WTC11 (cell line): Measurements from ENCODE around the gene FOXI3. TPM values are rescaled to one million over a fixed set of nuclear protein-coding genes. Genes with fewer than 3 reads are reported as not detected.

Experiments
- ATAC-seq: fragments of 200-7000 bp; cut with Tn5 transposase; 2 replicates; pipeline ENCODE4 v1.10.0; 2021; ENCODE audit warnings: mild to moderate bottlenecking, moderate library complexity
- CTCF ChIA-PET: fragments of 300-600 bp; sonication (Branson Sonifier 250); formaldehyde crosslinking; loops from one replicate; lab custom pipeline; 2021; ENCODE audit warnings: antibody characterized with exemption; lab: Charles Lee
- POLR2A ChIA-PET: fragments of 350-600 bp; sonication (Branson Sonifier 250); formaldehyde crosslinking; loops from one replicate; lab custom pipeline; 2021; ENCODE audit warnings: antibody characterized with exemption; lab: Charles Lee
- DNase-seq: peaks from one replicate; pipeline ENCODE4 v3.0.0; 2021; ENCODE audit warnings: low spot score
- H3K27ac Mint-ChIP-seq: 2 replicates; pipeline ENCODE4 v1.8.0; 2021; ENCODE audit warnings: mixed read lengths
- H3K27me3 Mint-ChIP-seq: 2 replicates; pipeline ENCODE4 v1.8.0; 2021; ENCODE audit warnings: low read depth, mild to moderate bottlenecking, moderate library complexity, mixed read lengths
- H3K36me3 Mint-ChIP-seq: 2 replicates; pipeline ENCODE4 v1.8.0; 2021; ENCODE audit warnings: mixed read lengths
- H3K4me1 Mint-ChIP-seq: 2 replicates; pipeline ENCODE4 v1.8.0; 2022; ENCODE audit warnings: mixed read lengths
- H3K4me3 Mint-ChIP-seq: 2 replicates; pipeline ENCODE4 v1.8.0; 2021; ENCODE audit warnings: mild to moderate bottlenecking, moderate library complexity, mixed read lengths
- H3K9me3 Mint-ChIP-seq: 2 replicates; pipeline ENCODE4 v1.8.0; 2021; ENCODE audit warnings: mixed read lengths
- CBFB ChIP-seq: sonication (generic); formaldehyde crosslinking; IDR thresholded peaks from 2 replicates; pipeline ENCODE4 v1.8.1; 2022; ENCODE audit warnings: mild to moderate bottlenecking, low read depth, missing genetic modification reagents
- CREB1 ChIP-seq: sonication (generic); formaldehyde crosslinking; IDR thresholded peaks from 2 replicates; pipeline ENCODE4 v1.8.0; 2023; ENCODE audit warnings: mild to moderate bottlenecking, missing genetic modification reagents
- FOXJ3 ChIP-seq: sonication (generic); formaldehyde crosslinking; IDR thresholded peaks from 2 replicates; pipeline ENCODE4 v1.9.0; 2021; ENCODE audit warnings: missing genetic modification reagents, mild to moderate bottlenecking, borderline replicate concordance
- FOXP1 ChIP-seq: sonication (generic); formaldehyde crosslinking; IDR thresholded peaks from 2 replicates; pipeline ENCODE4 v1.8.0; 2022; ENCODE audit warnings: missing genetic modification reagents, mild to moderate bottlenecking, moderate library complexity, borderline replicate concordance
- KAT7 ChIP-seq: sonication (generic); formaldehyde crosslinking; IDR thresholded peaks from 2 replicates; pipeline ENCODE4 v1.8.1; 2023; ENCODE audit warnings: missing genetic modification reagents, mild to moderate bottlenecking, borderline replicate concordance
- NR2C2 ChIP-seq: sonication (generic); formaldehyde crosslinking; IDR thresholded peaks from 2 replicates; pipeline ENCODE4 v1.8.0; 2022; ENCODE audit warnings: mild to moderate bottlenecking, missing genetic modification reagents
- SOX15 ChIP-seq: fragments of 250-450 bp; sonication (Bioruptor Pico); IDR thresholded peaks from 2 replicates; pipeline ENCODE4 v1.9.0; 2021; ENCODE audit warnings: mild to moderate bottlenecking
- TEAD4 ChIP-seq: sonication (generic); formaldehyde crosslinking; IDR thresholded peaks from 2 replicates; pipeline ENCODE4 v1.8.0; 2022; ENCODE audit warnings: mild to moderate bottlenecking, missing genetic modification reagents
- ZBTB21 ChIP-seq: sonication (generic); formaldehyde crosslinking; IDR thresholded peaks from 2 replicates; pipeline ENCODE4 v1.8.1; 2023; ENCODE audit warnings: mild to moderate bottlenecking, missing genetic modification reagents, borderline replicate concordance
- ZNF138 ChIP-seq: sonication (generic); formaldehyde crosslinking; conservative IDR thresholded peaks from 2 replicates; pipeline ENCODE4 v1.8.1; 2022; ENCODE audit warnings: mild to moderate bottlenecking, moderate library complexity, missing genetic modification reagents
- total RNA-seq: library from RNA; stranded (reverse); gene quantifications from 3 replicates; pipeline ENCODE4 v1.2.3, GENCODE V29; 2021
- TF ChIP-seq, protein P1 (sequence below): sonication (generic); formaldehyde crosslinking; IDR thresholded peaks from 2 replicates; pipeline ENCODE4 v1.8.1; 2022; ENCODE audit warnings: missing genetic modification reagents, borderline replicate concordance
- TF ChIP-seq, protein P2 (sequence below): fragments of 250-450 bp; sonication (Bioruptor Pico); IDR thresholded peaks from 2 replicates; pipeline ENCODE4 v1.8.0; 2021; ENCODE audit warnings: mild to moderate bottlenecking
- TF ChIP-seq, protein P3 (sequence below): sonication (generic); formaldehyde crosslinking; IDR thresholded peaks from 2 replicates; pipeline ENCODE4 v1.8.1; 2022; ENCODE audit warnings: low read depth, missing genetic modification reagents, borderline replicate concordance
- TF ChIP-seq, protein P4 (sequence below): sonication (generic); formaldehyde crosslinking; IDR thresholded peaks from 2 replicates; pipeline ENCODE4 v1.8.0; 2023; ENCODE audit warnings: missing genetic modification reagents
- TF ChIP-seq, protein P5 (sequence below): sonication (generic); formaldehyde crosslinking; IDR thresholded peaks from 2 replicates; pipeline ENCODE4 v1.8.1; 2023; ENCODE audit warnings: mild to moderate bottlenecking, missing genetic modification reagents
- TF ChIP-seq, protein P6 (sequence below): sonication (generic); formaldehyde crosslinking; IDR thresholded peaks from 2 replicates; pipeline ENCODE4 v1.8.0; 2023; ENCODE audit warnings: mild to moderate bottlenecking, missing genetic modification reagents
- TF ChIP-seq, protein P7 (sequence below): sonication (generic); formaldehyde crosslinking; IDR thresholded peaks from 2 replicates; pipeline ENCODE4 v1.8.1; 2023; ENCODE audit warnings: mild to moderate bottlenecking, missing genetic modification reagents, borderline replicate concordance
- TF ChIP-seq, protein P8 (sequence below): fragments of 250-450 bp; sonication (Bioruptor Pico); IDR thresholded peaks from 2 replicates; pipeline ENCODE4 v2.1.2; 2022; ENCODE audit warnings: mild to moderate bottlenecking, moderate library complexity

FOXI3 gene
- total RNA-seq, 1 experiment from 2014 or later: 13.5 TPM

DNA sequence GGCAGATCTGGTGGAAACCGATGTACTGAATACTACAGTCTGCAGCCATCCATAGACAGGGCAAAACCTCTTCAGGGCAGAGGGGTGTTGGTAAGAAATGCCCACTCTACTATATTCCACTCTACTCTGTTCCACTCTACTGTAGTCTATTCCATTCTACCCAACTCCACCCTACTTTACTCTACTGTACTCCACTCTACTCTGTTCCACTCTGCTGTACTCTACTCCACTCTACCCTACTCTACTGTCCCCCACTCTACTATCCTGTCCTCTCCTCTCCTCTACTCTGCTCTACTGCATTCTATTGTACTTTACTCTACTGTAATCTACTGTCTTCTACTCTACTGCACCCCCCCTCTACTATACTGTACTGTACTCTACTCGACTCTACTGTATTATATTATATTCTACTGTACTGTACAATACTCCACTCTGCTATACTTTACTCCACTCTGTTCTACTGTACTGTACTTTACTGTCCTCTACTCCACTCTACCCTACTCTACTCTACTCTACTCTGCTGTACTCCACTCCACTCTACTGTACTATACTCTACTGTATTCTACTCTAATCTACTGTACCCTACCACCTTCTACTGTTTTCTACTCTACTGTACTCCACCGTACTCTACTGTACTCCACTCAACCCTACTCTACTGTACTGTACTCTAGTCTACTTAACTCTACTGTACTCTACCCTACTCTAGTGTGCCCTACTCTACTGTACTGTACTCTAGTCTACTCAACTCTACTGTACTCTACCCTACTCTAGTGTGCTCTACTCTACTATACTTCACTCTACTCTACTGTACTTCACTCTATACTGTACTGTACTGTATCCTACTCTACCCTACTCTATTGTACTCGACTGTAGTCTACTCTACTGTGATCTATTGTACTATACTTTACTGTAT, 17.0 kb upstream of the FOXI3 start (continued):
- no peak for TF ChIP-seq FOXP1 (CRISPR knock-in tag)
- TF ChIP-seq ZBTB21 (CRISPR knock-in tag): no peak
- TF ChIP-seq, protein P1, sequence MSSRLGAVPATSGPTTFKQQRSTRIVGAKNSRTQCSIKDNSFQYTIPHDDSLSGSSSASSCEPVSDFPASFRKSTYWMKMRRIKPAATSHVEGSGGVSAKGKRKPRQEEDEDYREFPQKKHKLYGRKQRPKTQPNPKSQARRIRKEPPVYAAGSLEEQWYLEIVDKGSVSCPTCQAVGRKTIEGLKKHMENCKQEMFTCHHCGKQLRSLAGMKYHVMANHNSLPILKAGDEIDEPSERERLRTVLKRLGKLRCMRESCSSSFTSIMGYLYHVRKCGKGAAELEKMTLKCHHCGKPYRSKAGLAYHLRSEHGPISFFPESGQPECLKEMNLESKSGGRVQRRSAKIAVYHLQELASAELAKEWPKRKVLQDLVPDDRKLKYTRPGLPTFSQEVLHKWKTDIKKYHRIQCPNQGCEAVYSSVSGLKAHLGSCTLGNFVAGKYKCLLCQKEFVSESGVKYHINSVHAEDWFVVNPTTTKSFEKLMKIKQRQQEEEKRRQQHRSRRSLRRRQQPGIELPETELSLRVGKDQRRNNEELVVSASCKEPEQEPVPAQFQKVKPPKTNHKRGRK (CRISPR knock-in tag): no peak
- TF ChIP-seq, protein P2, sequence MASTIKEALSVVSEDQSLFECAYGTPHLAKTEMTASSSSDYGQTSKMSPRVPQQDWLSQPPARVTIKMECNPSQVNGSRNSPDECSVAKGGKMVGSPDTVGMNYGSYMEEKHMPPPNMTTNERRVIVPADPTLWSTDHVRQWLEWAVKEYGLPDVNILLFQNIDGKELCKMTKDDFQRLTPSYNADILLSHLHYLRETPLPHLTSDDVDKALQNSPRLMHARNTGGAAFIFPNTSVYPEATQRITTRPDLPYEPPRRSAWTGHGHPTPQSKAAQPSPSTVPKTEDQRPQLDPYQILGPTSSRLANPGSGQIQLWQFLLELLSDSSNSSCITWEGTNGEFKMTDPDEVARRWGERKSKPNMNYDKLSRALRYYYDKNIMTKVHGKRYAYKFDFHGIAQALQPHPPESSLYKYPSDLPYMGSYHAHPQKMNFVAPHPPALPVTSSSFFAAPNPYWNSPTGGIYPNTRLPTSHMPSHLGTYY: no peak
- no peak for TF ChIP-seq NR2C2 (CRISPR knock-in tag)

DNA sequence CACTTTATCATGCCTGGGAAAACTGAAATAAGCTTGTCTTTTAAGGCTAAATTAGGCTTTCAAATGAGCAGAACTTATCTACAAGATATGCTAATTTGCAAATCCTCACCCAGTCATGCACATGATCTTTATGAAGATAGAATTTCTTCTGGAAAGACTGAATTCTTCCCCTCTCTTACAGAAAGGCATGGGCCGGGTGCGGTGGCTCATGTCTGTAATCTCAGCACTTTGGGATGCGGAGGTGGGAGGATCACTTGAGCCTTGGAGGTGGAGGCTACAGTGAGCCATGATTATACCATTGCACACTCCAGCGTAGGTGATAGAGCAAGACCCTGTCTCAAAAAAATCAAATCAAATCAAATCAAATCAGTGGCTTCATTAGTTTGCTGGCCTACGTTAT, 11.7 kb upstream of the FOXI3 start:
- no peaks in the 10 kb centered on the region for H3K9me3 Mint-ChIP-seq
- H3K36me3 Mint-ChIP-seq: no peaks in the 10 kb centered on the region
- peaks cover 12% of the 10 kb centered on the region for H3K4me1 Mint-ChIP-seq
- ChIA-PET CTCF (interaction anchor here (0.7 kb wide), 1 partner anchor 12 kb away, joined by 4 read pairs; no protein-coding TSS in a partner anchor), POLR2A (interaction anchor here (0.6 to 0.7 kb wide), 2 partner anchors 74 to 281 kb away, joined by 3 to 4 read pairs; no protein-coding TSS in a partner anchor)
- ATAC-seq (no peak), DNase-seq (no peak)
- H3K27ac Mint-ChIP-seq: no peak overlapping the region
- no peaks in the 10 kb centered on the region; the same call in 1 of the 2 replicates for H3K27me3 Mint-ChIP-seq
- H3K4me3 Mint-ChIP-seq: no peak overlapping the region
- TF ChIP-seq, protein P3, sequence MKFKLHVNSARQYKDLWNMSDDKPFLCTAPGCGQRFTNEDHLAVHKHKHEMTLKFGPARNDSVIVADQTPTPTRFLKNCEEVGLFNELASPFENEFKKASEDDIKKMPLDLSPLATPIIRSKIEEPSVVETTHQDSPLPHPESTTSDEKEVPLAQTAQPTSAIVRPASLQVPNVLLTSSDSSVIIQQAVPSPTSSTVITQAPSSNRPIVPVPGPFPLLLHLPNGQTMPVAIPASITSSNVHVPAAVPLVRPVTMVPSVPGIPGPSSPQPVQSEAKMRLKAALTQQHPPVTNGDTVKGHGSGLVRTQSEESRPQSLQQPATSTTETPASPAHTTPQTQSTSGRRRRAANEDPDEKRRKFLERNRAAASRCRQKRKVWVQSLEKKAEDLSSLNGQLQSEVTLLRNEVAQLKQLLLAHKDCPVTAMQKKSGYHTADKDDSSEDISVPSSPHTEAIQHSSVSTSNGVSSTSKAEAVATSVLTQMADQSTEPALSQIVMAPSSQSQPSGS (CRISPR knock-in tag): no peak
- TF ChIP-seq CREB1: no peak
- TF ChIP-seq, protein P4, sequence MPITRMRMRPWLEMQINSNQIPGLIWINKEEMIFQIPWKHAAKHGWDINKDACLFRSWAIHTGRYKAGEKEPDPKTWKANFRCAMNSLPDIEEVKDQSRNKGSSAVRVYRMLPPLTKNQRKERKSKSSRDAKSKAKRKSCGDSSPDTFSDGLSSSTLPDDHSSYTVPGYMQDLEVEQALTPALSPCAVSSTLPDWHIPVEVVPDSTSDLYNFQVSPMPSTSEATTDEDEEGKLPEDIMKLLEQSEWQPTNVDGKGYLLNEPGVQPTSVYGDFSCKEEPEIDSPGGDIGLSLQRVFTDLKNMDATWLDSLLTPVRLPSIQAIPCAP (CRISPR knock-in tag): no peak
- TF ChIP-seq KAT7 (CRISPR knock-in tag): no peak
- TF ChIP-seq, protein P5, sequence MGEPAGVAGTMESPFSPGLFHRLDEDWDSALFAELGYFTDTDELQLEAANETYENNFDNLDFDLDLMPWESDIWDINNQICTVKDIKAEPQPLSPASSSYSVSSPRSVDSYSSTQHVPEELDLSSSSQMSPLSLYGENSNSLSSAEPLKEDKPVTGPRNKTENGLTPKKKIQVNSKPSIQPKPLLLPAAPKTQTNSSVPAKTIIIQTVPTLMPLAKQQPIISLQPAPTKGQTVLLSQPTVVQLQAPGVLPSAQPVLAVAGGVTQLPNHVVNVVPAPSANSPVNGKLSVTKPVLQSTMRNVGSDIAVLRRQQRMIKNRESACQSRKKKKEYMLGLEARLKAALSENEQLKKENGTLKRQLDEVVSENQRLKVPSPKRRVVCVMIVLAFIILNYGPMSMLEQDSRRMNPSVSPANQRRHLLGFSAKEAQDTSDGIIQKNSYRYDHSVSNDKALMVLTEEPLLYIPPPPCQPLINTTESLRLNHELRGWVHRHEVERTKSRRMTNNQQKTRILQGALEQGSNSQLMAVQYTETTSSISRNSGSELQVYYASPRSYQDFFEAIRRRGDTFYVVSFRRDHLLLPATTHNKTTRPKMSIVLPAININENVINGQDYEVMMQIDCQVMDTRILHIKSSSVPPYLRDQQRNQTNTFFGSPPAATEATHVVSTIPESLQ (CRISPR knock-in tag): no peak
- no peak for TF ChIP-seq ZNF138
- TF ChIP-seq, protein P6, sequence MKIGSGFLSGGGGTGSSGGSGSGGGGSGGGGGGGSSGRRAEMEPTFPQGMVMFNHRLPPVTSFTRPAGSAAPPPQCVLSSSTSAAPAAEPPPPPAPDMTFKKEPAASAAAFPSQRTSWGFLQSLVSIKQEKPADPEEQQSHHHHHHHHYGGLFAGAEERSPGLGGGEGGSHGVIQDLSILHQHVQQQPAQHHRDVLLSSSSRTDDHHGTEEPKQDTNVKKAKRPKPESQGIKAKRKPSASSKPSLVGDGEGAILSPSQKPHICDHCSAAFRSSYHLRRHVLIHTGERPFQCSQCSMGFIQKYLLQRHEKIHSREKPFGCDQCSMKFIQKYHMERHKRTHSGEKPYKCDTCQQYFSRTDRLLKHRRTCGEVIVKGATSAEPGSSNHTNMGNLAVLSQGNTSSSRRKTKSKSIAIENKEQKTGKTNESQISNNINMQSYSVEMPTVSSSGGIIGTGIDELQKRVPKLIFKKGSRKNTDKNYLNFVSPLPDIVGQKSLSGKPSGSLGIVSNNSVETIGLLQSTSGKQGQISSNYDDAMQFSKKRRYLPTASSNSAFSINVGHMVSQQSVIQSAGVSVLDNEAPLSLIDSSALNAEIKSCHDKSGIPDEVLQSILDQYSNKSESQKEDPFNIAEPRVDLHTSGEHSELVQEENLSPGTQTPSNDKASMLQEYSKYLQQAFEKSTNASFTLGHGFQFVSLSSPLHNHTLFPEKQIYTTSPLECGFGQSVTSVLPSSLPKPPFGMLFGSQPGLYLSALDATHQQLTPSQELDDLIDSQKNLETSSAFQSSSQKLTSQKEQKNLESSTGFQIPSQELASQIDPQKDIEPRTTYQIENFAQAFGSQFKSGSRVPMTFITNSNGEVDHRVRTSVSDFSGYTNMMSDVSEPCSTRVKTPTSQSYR (CRISPR knock-in tag): no peak
- no peak for TF ChIP-seq CBFB (CRISPR knock-in tag)
- TF ChIP-seq TEAD4 (CRISPR knock-in tag): no peak
- TF ChIP-seq NR2C2 (CRISPR knock-in tag): no peak
- no peak for TF ChIP-seq SOX15 (CRISPR knock-in tag)
- TF ChIP-seq, protein P7, sequence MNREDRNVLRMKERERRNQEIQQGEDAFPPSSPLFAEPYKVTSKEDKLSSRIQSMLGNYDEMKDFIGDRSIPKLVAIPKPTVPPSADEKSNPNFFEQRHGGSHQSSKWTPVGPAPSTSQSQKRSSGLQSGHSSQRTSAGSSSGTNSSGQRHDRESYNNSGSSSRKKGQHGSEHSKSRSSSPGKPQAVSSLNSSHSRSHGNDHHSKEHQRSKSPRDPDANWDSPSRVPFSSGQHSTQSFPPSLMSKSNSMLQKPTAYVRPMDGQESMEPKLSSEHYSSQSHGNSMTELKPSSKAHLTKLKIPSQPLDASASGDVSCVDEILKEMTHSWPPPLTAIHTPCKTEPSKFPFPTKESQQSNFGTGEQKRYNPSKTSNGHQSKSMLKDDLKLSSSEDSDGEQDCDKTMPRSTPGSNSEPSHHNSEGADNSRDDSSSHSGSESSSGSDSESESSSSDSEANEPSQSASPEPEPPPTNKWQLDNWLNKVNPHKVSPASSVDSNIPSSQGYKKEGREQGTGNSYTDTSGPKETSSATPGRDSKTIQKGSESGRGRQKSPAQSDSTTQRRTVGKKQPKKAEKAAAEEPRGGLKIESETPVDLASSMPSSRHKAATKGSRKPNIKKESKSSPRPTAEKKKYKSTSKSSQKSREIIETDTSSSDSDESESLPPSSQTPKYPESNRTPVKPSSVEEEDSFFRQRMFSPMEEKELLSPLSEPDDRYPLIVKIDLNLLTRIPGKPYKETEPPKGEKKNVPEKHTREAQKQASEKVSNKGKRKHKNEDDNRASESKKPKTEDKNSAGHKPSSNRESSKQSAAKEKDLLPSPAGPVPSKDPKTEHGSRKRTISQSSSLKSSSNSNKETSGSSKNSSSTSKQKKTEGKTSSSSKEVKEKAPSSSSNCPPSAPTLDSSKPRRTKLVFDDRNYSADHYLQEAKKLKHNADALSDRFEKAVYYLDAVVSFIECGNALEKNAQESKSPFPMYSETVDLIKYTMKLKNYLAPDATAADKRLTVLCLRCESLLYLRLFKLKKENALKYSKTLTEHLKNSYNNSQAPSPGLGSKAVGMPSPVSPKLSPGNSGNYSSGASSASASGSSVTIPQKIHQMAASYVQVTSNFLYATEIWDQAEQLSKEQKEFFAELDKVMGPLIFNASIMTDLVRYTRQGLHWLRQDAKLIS: no peak
- no peak for TF ChIP-seq FOXJ3 (CRISPR knock-in tag)
- TF ChIP-seq, protein P8, sequence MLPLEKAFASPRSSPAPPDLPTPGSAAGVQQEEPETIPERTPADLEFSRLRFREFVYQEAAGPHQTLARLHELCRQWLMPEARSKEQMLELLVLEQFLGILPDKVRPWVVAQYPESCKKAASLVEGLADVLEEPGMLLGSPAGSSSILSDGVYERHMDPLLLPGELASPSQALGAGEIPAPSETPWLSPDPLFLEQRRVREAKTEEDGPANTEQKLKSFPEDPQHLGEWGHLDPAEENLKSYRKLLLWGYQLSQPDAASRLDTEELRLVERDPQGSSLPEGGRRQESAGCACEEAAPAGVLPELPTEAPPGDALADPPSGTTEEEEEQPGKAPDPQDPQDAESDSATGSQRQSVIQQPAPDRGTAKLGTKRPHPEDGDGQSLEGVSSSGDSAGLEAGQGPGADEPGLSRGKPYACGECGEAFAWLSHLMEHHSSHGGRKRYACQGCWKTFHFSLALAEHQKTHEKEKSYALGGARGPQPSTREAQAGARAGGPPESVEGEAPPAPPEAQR: no peak
